COR-L47 (cell line): ENCODE data around the gene DNASE1L1.

Experiments
- DNase-seq: peaks from one replicate; lab custom pipeline; 2025; lab: John Stamatoyannopoulos, UW

Gene DNASE1L1, protein sequence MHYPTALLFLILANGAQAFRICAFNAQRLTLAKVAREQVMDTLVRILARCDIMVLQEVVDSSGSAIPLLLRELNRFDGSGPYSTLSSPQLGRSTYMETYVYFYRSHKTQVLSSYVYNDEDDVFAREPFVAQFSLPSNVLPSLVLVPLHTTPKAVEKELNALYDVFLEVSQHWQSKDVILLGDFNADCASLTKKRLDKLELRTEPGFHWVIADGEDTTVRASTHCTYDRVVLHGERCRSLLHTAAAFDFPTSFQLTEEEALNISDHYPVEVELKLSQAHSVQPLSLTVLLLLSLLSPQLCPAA

GRCh38 chrX:154409222-154409871, at the start of gene DNASE1L1:
DNASE1L1 (minus strand) TSS chrX:154409254; CDS start chrX:154405568, 3,686 bp downstream.
- no peak for DNase-seq

DNA sequence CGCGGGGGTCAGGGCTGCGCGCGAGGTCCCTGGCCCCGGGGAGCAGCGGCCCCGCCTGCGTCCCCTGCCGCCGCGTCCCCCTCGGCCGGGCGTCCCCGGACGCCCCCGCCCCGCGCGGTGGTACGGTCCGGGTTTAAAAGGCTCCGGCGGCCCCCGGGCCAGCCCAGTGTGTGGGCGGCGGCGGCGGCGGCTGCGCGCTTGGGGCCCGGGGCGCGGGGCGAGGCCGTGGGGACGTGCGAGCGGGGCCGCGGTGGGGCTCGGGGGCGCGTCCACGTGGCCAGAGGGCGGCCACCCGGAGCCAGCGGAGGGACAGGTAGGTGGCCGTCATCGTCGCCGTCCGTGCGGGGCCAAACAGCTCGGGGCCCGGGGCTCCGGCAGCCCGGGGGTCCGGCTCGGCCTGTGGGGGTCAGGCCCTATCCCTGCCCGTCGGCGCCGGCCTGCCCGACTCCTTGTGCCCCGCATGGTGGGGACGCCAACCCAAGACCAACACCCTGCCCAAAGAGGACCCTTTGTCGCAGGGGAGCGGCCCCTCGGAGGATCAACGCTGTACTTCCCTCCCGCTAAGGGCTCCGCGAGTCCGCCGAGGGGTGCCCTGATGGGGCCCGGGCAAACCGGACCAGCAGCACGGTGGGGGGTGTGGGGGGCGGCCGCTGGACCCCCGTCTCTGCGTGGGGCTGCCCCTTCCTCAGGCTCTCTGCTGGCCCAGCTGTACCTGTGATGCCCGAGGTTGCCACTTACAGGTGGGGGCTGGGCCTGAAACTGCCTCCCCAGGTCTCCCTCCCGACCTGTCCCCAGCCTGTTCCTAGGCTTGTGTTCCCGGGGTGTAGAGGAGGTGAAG, 49.3 kb upstream of the DNASE1L1 start, which contains the start of gene PLXNA3:
Gene PLXNA3, plus strand, starts transcription at position 166 of the 838 bp plus-strand sequence. CDS start 1,903 bp downstream, outside the sequence.
- DNase-seq, result peak; percentile 20

DNA sequence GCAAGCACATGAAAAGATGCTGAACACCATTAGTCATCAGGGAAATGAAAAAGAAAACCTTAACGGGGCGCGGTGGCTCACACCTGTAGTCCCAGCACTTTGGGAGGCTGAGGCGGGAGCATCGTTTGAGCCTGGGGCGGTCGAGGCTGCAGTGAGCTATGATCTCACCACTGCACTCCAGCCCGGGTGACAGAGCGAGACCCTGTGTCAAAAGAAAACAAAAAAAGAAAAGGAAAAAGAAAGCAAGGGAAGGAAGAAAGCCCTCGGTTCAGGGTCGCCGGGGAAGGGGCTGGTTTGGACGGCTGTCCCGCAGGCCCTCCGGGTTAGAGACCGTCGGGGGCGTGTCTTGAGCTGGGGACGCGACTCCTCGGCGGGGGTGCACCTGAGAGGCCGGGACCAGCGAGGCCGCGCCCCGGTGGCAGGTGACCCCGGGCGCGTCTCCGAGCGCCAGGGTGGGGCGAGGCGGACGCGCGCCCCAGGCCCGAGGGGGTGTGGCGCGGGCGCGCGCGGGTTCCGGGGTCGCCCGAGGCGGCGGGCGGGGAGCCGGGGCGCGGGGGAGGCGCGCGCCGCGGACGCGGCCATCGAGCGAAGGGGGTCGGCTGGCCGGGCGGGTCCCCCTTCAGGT, 48.5 kb upstream of the DNASE1L1 start:
- DNase-seq, result no peak

GRCh38 chrX:154452823-154453222, 43.8 kb upstream of the DNASE1L1 start:
- no peak for DNase-seq

DNA sequence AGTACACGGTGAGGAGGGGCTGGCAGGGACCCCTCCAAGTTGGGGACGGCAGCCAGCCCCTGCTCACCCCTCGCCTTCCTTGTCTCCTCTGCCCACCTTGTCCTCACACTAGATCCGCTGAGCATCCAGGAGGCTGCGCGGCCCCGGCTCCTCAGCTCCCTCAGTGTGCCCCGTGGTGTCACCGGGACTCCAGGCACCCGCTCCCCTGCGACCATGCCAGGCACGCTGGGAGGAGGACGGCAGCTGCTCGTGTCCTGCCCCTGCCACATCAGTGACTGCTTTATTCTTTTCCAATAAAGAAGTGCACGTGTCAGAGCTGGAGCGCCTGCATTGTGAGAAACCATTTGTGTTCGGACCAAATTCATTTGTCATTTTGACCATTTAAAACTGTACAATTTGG, 41.3 kb upstream of the DNASE1L1 start:
- no peak for DNase-seq

- DNase-seq, result no peak
Measured at GRCh38 chrX:154449618-154450017, 40.6 kb upstream of the DNASE1L1 start.

DNA sequence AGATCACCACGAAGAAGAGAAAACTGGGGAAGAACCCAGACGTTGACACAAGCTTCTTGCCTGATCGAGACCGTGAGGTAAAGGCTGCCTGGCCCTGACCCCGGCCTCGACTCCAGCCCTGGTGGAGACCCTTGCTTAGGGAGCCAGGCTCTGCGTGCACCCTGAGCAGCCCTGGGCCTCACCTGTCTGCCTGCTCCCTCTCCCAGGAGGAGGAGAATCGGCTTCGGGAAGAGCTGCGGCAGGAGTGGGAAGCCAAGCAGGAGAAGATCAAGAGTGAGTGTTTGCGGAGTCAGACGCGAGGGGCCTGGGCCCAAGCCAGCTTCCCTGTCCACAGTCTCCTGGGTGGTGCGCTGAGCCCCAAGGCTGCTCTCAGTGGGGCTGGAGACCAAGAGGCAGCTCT, 39.4 kb upstream of the DNASE1L1 start:
- DNase-seq, result no peak

- DNase-seq, result no peak
Measured at GRCh38 chrX:154446430-154446829, 37.4 kb upstream of the DNASE1L1 start.

GRCh38 chrX:154445776-154446175, 36.7 kb upstream of the DNASE1L1 start:
- DNase-seq, result no peak

DNA sequence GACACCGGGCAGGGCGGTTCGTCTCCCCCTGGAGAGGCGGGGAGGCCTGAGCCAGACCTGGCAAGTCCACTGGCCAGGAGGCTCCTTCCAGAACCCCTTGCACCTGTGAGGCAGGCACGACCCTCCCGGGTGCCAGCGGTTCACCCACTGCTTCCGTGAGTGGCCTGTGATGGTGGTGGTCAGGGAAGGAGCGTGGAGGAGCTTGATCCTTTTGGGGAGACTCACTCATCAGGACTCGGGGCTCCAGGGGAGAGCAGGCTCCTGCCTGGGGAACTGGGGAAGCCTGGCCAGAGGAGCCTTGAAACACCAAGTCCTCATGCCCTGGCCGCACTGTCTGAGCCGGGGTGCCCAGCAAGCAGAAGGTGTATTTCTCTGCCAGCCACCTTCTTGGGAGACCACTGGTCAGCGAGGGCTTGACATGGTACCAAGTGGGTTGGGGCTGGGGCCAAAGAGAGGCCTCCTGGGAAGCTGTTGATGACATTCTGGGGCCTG, 35.7 kb upstream of the DNASE1L1 start:
- no peak for DNase-seq

GRCh38 chrX:154443992-154444754, 35.1 kb upstream of the DNASE1L1 start, which contains the start of gene FAM50A:
FAM50A (plus strand) TSS chrX:154444141; CDS start chrX:154444236, 95 bp downstream.
- peak; percentile 55 for DNase-seq

- DNase-seq, result no peak
Measured at GRCh38 chrX:154443479-154443910, 34.4 kb upstream of the DNASE1L1 start.

DNA sequence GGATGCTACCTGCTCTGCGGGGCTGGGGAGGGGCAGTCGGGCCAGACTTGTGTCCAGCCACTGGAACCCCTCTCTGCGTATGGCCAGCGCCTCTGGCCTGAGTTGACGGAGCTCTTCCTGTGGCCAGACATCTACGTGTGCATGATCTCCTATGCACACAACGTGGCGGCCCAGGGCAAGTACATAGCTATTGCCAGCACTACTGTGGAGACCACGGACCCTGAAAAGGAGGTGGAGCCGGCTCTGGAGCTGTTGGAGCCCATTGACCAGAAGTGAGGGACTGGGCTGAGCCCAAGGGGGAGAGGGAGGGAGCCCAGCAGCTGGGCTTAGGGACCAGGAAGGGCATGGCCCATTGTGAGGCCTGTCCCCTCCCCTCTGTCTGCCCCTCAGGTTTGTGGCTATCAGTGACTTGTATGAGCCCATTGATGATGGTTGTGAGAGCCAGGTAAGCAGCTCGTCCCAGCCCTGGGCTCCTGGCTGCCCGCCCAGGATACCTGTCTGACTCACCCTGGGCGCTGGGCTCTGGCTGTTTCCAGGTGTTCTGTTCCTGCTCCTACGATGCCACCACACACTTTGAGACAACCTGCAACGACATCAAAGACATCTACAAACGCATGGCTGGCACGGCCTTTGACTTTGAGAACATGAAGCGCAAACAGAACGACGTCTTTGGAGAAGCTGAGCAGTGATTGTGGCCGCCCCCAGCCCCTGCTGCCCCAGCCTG, 33.1 kb upstream of the DNASE1L1 start:
- DNase-seq, result no peak

- DNase-seq, result no peak
Measured at GRCh38 chrX:154441564-154441963, 32.5 kb upstream of the DNASE1L1 start.

DNA sequence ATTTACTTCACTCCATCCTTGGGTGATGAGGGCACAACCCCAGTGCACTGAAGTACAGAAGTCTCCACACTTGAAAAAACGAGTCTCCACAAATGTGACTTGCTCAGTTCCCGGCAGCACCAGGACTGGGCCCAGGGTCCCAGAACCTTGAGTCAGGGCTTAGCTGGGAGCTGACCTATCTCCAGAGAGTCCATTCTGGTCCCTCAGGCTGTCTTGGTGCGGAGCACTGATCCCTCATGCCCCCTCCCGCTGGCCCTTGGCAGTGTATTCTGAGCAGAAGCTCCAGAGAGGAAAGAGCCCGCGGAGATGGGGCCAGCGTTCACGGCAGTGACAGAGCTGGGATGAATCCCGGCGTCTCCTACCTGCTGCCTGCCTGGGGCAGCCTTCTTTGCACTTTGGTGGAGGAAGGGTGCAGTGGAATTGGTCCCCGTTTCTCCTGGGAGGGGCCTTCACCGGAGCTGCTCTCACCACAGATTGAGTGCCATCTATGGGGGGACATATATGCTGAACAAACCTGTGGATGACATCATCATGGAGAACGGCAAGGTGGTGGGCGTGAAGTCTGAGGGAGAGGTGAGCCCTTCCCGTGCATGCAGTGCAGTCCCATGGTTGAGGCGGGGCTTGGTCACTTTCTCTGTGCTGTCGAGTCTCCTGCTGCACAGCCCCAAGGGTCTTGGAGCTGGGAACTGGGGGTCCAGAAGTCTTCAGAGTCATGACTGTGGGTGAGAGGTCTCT, 31.7 kb upstream of the DNASE1L1 start:
- DNase-seq, result no peak

DNA sequence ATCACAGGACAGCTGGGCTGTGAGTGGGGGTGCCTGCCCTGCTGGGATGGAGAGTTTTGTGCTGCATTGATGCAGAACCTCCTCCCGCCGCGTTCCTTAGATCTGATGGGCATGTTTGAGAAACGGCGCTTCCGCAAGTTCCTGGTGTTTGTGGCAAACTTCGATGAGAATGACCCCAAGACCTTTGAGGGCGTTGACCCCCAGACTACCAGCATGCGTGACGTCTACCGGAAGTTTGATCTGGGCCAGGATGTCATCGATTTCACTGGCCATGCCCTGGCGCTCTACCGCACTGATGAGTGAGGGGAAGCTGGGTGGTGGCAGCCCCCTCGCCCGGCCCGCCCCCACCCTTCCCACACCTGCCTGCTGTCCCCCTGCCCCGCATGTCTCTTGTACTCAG, 30.8 kb upstream of the DNASE1L1 start:
- no peak for DNase-seq

- no peak for DNase-seq
Measured at GRCh38 chrX:154437971-154438893, 29.2 kb upstream of the DNASE1L1 start.

- DNase-seq, result peak; percentile 50
Measured at GRCh38 chrX:154436983-154437752, 28.1 kb upstream of the DNASE1L1 start, which contains the start of gene GDI1. GDI1 (plus strand) TSS chrX:154437154; CDS start chrX:154437255, 101 bp downstream.
